Measurements from ENCODE around the gene KLHL2. TPM values are rescaled to one million over a fixed set of nuclear protein-coding genes. Genes with fewer than 3 reads are reported as not detected.
"Not testable (repeated sequence)": the region's sequence is repeated elsewhere in the genome, so short reads cannot be mapped to it uniquely, and the experiment has no call there.

The KLHL2 gene
- total and polyA plus RNA-seq, 2 experiments from 2014 or later: 7.1 to 14.8 TPM

DNA sequence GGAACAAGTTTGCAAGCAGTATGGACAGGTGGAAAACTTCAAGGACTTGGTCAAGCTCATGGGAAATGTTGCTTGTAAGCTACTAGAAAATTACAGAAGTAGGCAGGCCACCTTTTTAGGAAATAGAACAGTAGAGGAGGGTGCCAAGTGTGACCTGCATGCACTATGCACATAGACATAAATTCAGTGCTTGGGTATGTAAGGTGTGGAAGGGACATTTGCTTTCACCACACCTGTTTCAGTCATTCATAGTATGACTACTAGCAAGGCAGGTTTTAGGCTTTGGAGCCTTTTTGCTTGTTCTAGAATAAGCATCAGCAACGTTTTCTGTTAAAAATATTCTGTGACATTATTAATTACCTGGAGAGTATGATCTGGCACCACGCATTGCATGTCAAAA is 20.0 kb downstream of the KLHL2 start:
- H3K9me3 Mint-ChIP-seq; H3K4me1 Mint-ChIP-seq; H2AFZ ChIP-seq; H3K9me2 ChIP-seq (ENCODE audit: insufficient read depth); H3K36me3 ChIP-seq (ENCODE audit: insufficient read depth); DNase-seq (ENCODE audit: low spot score); H3K4me3 ChIP-seq; ATAC-seq; H3K27ac ChIP-seq (ENCODE audit: low read depth); H3K79me2 ChIP-seq (replicated peaks; ENCODE audit: insufficient read depth); H3K4me2 ChIP-seq; H3K27me3 ChIP-seq (ENCODE audit: insufficient read depth); H3F3A ChIP-seq (replicated peaks; ENCODE audit: low read depth); H3K27ac Mint-ChIP-seq; H3K4me3 Mint-ChIP-seq; H3K4me1 ChIP-seq (ENCODE audit: insufficient read depth); H3K27me3 Mint-ChIP-seq (ENCODE audit: insufficient read depth, low read depth, poor library complexity); H4K20me1 ChIP-seq (replicated peaks; ENCODE audit: insufficient read depth); H3K36me3 Mint-ChIP-seq (ENCODE audit: low read depth): not testable (repeated sequence)

DNA sequence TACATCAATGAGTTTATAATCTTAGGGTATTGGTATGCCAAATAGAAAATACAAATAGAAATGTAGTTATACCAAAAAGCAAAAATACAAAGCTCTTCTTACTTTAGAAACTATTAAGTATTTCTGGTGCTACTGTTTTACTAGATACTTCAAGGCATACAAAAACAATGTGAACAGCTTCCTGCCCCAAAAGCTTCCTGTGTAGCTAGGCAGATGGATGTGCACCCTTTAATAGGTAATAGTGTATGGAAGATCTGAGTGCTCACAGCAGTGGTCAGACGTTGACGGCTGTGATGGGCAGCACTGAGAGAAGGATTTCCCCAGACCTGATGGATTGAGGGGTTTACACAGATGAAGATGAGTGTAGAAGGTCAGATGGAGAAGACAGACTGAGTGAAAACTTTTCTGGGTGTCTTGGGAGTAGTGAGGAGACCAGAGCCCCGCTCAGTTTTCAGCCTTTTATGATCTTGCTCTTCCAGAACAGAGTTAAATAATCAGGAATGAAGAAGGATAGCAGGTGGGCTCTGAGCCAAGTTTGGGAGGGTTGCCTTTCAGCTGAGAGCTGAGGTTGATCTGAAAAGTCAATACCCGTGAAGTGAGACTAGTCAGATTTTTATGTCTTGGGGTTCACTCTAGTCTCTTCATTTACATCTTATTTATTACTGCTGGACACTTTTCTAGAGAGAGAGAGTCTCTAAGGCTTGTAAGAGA is 22.3 kb downstream of the KLHL2 start:
- H3F3A ChIP-seq (replicated peaks; ENCODE audit: low read depth); H3K4me1 ChIP-seq (ENCODE audit: insufficient read depth); H3K4me2 ChIP-seq; H3K9me3 Mint-ChIP-seq; H3K79me2 ChIP-seq (replicated peaks; ENCODE audit: insufficient read depth); H3K4me3 Mint-ChIP-seq; H3K9me2 ChIP-seq (ENCODE audit: insufficient read depth); ATAC-seq; H3K27ac ChIP-seq (ENCODE audit: low read depth); H3K36me3 Mint-ChIP-seq (ENCODE audit: low read depth); H3K27me3 Mint-ChIP-seq (ENCODE audit: insufficient read depth, low read depth, poor library complexity); H3K27me3 ChIP-seq (ENCODE audit: insufficient read depth); H2AFZ ChIP-seq; DNase-seq (ENCODE audit: low spot score); H4K20me1 ChIP-seq (replicated peaks; ENCODE audit: insufficient read depth); H3K36me3 ChIP-seq (ENCODE audit: insufficient read depth); H3K4me1 Mint-ChIP-seq; H3K4me3 ChIP-seq: not testable (repeated sequence)
- peak overlapping the region; percentile 9; the same call in 1 of the 2 replicates for H3K27ac Mint-ChIP-seq

DNA sequence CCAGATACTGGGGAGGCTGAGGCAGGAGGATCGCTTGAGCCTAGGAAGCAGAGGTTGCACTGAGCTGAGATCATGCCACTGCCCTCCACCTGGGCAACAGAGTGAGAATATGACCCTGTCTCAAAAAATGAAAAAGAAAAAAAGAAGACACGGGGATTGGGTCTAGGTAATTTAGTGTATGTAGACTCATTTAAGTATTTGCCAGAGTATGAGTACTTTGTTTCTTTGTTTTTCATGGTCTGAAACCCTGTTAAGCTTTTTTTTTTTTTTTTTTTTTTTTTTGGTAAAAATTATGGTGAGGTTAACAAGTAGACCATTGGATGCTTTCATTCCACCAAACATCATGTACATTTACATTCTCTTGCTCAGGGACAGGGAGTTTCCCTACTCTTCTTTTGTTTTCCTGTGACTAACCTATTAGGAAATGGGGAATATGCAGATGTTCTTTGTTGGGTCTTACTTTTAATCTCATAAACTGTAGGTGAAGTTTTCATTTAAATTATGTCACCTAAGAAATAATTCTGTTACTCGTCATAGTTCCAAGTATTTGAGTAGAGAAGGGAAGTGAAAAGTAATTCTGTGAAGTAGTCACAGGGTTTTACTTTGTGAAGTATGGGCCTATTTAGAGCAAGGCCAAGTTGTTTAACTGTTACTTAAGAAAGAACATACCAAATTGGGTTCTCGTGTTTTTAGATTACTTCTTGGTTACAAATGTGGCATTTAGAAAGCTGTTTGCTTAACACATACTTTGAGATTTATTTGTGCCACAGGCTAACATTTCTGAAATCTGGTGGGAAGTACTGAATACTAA is 25.5 kb downstream of the KLHL2 start:
- H3K9me3 Mint-ChIP-seq; DNase-seq (ENCODE audit: low spot score); H3K27me3 Mint-ChIP-seq (ENCODE audit: insufficient read depth, low read depth, poor library complexity); H3K36me3 ChIP-seq (ENCODE audit: insufficient read depth); H3K4me3 Mint-ChIP-seq; H3K27me3 ChIP-seq (ENCODE audit: insufficient read depth); H3K27ac Mint-ChIP-seq; ATAC-seq; H2AFZ ChIP-seq; H3F3A ChIP-seq (replicated peaks; ENCODE audit: low read depth); H4K20me1 ChIP-seq (replicated peaks; ENCODE audit: insufficient read depth); H3K4me3 ChIP-seq; H3K9me2 ChIP-seq (ENCODE audit: insufficient read depth); H3K4me1 Mint-ChIP-seq; H3K4me1 ChIP-seq (ENCODE audit: insufficient read depth); H3K4me2 ChIP-seq; H3K36me3 Mint-ChIP-seq (ENCODE audit: low read depth); H3K79me2 ChIP-seq (replicated peaks; ENCODE audit: insufficient read depth); H3K27ac ChIP-seq (ENCODE audit: low read depth): not testable (repeated sequence)

DNA sequence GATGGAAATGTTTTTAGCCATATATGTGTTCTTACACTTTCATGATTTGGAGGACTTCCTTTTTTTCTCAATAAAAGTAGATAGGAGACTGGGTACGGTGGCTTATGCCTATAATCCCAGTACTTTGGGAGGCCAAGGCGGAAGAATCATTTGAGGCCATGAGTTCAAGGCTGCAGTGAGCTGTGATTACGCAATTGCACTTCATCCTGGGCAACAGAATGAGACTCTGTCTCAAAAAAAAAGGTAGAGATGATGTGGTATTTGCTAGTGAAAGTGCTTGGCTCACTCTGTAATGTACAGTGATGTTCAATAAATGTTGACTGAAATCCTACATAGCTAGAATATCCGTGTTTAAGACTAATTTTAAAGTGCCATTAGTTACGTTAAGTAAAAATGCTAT is 27.4 kb downstream of the KLHL2 start:
- Mint-ChIP-seq H3K9me3 (no peaks in the 10 kb centered on the region), H3K27ac (no peak overlapping the region), H3K36me3 (ENCODE audit: low read depth) (peaks cover 3% of the 10 kb centered on the region; the same call in 1 of the 3 replicates), H3K27me3 (ENCODE audit: insufficient read depth, low read depth, poor library complexity) (no peaks in the 10 kb centered on the region), H3K4me1 (no peaks in the 10 kb centered on the region; the same call in 1 of the 3 replicates), H3K4me3 (no peak overlapping the region)
- Histone ChIP-seq H4K20me1 (replicated peaks; ENCODE audit: insufficient read depth) (no peaks in the 10 kb centered on the region), H3K27me3 (ENCODE audit: insufficient read depth) (no peaks in the 10 kb centered on the region), H3K9me2 (ENCODE audit: insufficient read depth) (no peaks in the 10 kb centered on the region), H3K79me2 (replicated peaks; ENCODE audit: insufficient read depth) (0 out of 2 replicates have a peak, but pooled peaks cover 3% of the 10 kb centered on the region), H3K4me2 (no peak overlapping the region), H3K4me3 (no peak overlapping the region), H3K36me3 (ENCODE audit: insufficient read depth) (no peaks in the 10 kb centered on the region), H2AFZ (no peak overlapping the region), H3K27ac (ENCODE audit: low read depth) (no peak overlapping the region), H3K4me1 (ENCODE audit: insufficient read depth) (no peaks in the 10 kb centered on the region), H3F3A (replicated peaks; ENCODE audit: low read depth) (no peaks in the 10 kb centered on the region)
- DNase-seq (ENCODE audit: low spot score) (no peak), ATAC-seq (no peak)
- TF ChIP-seq JUNB (IDR thresholded peaks at IDR 0.05; ENCODE audit: unreplicated experiment) (no peak), ZNF331 (CRISPR knock-in tag; IDR thresholded peaks at IDR 0.05; ENCODE audit: low read depth) (no peak), ZNF114 (CRISPR knock-in tag; IDR thresholded peaks at IDR 0.05) (no peak), POLR2AphosphoS5 (IDR thresholded peaks at IDR 0.05; ENCODE audit: low read depth) (no peak), NANOG (IDR thresholded peaks at IDR 0.05; ENCODE audit: borderline replicate concordance) (no peak), EZH2 (IDR thresholded peaks at IDR 0.05; ENCODE audit: low read depth, unreplicated experiment) (no peak), CREB1 (CRISPR knock-in tag; IDR thresholded peaks at IDR 0.05; ENCODE audit: low read depth) (no peak)
- TF ChIP-seq, protein P1, sequence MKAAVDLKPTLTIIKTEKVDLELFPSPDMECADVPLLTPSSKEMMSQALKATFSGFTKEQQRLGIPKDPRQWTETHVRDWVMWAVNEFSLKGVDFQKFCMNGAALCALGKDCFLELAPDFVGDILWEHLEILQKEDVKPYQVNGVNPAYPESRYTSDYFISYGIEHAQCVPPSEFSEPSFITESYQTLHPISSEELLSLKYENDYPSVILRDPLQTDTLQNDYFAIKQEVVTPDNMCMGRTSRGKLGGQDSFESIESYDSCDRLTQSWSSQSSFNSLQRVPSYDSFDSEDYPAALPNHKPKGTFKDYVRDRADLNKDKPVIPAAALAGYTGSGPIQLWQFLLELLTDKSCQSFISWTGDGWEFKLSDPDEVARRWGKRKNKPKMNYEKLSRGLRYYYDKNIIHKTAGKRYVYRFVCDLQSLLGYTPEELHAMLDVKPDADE (IDR thresholded peaks at IDR 0.05): no peak
- TF ChIP-seq, protein P2, sequence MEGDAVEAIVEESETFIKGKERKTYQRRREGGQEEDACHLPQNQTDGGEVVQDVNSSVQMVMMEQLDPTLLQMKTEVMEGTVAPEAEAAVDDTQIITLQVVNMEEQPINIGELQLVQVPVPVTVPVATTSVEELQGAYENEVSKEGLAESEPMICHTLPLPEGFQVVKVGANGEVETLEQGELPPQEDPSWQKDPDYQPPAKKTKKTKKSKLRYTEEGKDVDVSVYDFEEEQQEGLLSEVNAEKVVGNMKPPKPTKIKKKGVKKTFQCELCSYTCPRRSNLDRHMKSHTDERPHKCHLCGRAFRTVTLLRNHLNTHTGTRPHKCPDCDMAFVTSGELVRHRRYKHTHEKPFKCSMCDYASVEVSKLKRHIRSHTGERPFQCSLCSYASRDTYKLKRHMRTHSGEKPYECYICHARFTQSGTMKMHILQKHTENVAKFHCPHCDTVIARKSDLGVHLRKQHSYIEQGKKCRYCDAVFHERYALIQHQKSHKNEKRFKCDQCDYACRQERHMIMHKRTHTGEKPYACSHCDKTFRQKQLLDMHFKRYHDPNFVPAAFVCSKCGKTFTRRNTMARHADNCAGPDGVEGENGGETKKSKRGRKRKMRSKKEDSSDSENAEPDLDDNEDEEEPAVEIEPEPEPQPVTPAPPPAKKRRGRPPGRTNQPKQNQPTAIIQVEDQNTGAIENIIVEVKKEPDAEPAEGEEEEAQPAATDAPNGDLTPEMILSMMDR (conservative IDR thresholded peaks at IDR 0.05; ENCODE audit: low read depth in 2 of 2): no peak

Data from GM23338 (cell line).